Upper lobe of left lung (tissue), 4 donors: Measurements from ENCODE around the gene NAB2.

Source experiments
- CTCF ChIP-seq, 6 experiments: fragments of 450-650 bp in 4 of 6; fragments of 200-600 bp in 2 of 6; sonication (generic) in 2 of 6; IDR thresholded peaks; one replicate each; pipeline ENCODE4 v1.5.1; 2016 to 2019; ENCODE audit warnings: antibody characterized with exemption in 6 of 6
- POLR2A ChIP-seq, 4 donors: fragments of 450-650 bp; IDR thresholded peaks; one replicate each; pipeline ENCODE4 v1.5.1; 2016 to 2017; ENCODE audit warnings: antibody characterized with exemption in 4 of 4, mild to moderate bottlenecking in 2 of 4
- POLR2AphosphoS5 ChIP-seq, 2 donors: sonication (generic); formaldehyde crosslinking; IDR thresholded peaks; one replicate each; pipeline ENCODE4 v1.5.1; 2017; ENCODE audit warnings: antibody characterized with exemption in 2 of 2

GRCh38 chr12:57046947-57047890 lies 41.7 kb upstream of the NAB2 start:
- TF ChIP-seq POLR2A (IDR thresholded peaks at IDR 0.05) (no peak), CTCF (IDR thresholded peaks at IDR 0.05) (no peak), POLR2AphosphoS5 (IDR thresholded peaks at IDR 0.05) (no peak)
